Measurements from ENCODE around the gene NOXO1. TPM values are rescaled to one million over a fixed set of nuclear protein-coding genes. Genes with fewer than 3 reads are reported as not detected.

Gene NOXO1
- polyA plus RNA-seq, 3 donors = 0.90 to 1.2 (median 1.00) TPM

DNA sequence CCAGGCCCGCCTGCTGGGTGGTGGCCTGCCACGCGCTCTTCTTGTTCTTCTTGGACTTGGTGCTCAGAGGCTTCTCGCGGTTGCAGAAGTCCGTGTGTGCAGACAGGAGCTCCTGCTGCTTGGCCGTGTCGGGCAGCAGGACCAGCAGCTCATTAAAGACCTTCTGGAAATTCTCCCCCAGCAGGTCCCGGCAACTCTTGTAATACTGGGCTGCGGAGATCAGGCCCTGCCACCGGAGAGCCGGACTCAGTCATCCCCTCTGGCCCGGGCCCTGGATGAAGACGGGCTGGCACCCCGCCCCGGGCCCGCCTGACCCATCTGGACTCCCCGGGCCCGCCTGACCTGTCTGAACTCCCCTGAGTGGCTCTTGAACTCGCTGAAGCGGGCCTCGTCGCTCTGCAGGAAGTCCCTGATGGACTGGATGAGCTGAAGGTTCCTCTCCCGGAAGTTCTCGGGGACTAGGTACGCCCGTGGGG, 17.1 kb upstream of the NOXO1 start:
- DNase-seq = no peak

DNA sequence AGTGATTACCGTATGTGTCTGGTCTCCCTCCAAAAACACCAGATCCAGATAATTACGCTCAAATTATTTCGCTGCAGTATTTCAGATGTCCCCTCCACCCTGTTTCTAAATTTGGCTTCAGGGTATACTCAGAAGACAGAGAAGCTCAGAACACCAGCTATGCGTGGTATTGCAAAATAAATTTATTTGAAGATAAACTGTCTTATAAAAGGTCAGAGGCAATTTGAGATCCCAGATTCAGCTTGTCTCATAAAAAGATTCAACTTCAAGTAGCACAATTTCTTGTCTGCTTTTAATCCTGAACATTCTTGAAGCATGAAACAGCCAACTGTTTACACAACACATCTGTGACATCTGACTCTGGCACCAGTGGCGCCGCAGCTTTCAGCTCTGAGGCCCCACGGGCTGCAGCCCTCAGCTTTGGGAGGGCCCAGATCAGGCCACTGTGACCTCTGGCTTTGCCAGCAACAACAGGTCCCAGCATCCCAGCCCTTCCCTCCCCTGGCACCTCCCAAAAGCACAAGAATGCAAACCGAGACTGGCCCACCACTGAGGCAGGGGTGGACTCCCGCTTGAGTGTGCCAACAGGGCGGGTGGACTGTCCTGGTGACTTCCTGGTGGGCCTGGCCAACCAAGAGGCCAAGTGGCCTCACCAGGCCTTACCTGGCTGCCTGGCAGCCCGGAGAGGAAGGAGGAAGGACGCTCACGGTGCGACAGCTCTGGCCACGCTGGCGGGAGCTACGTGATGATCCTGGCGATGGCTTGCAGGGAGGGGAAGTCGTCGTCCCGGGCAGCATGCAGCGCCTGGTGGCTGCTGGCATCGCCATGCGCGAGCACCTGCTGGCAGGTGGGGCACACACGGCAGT, 16.5 kb upstream of the NOXO1 start:
- no peak for DNase-seq

DNA sequence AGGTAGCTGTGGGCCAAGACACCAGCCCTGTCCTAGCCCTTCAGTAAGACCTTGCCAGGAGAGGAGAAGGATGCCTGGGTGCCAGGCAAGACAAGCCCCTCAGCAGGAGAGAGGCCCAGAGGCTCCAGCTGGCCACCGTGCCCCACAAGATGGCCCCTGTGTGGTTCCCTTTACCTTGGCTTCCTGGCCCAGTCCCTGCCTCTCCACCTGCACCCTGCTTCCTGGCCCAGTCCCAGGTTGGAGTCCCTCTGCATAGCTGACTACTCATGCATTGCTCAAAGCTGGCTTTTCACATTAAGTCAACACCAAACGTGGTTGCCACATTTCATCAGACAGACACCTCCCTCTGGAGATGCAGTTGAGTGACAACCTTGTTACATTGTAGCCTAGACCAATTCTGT, 12.5 kb upstream of the NOXO1 start:
- no peak for DNase-seq

GRCh38 chr16:1992704-1993317, 11.5 kb upstream of the NOXO1 start:
- DNase-seq = no peak

DNA sequence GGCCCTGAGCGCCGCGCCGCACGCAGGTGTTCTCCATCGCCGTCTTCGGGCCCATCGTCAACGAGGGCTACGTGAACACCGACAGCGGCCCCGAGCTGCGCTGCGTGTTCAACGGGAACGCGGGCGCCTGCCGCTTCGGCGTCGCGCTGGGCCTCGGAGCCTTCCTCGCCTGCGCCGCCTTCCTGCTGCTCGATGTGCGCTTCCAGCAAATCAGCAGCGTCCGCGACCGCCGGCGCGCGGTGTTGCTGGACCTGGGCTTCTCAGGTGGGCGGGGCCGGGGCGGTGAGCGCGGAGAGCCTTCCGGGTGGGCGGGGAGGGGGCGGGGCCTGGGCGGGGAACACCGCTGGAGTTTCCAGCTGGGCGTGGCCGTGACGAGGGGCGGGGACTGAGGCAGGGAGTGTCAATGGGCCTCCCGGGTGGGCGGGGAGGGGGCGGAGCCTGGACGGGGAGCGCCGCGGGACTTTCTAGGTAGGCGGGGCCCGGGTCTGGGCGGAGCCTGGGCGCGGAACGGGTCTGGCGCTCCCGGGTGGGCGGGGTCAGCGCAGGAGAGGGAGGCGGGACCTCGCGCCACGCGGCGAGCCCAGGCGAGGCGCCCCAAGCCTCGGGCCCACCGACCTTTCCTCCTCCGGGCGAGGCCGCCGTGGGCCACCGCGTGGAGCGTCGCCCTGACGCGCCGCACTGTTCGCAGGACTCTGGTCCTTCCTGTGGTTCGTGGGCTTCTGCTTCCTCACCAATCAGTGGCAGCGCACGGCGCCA, 10.9 kb upstream of the NOXO1 start:
- peak; percentile 87 for DNase-seq

GRCh38 chr16:1991588-1991947, 10.3 kb upstream of the NOXO1 start:
- no peak for DNase-seq

- DNase-seq = no peak
These were observed 9.9 kb upstream of the NOXO1 start for GRCh38 chr16:1991135-1991551.

DNA sequence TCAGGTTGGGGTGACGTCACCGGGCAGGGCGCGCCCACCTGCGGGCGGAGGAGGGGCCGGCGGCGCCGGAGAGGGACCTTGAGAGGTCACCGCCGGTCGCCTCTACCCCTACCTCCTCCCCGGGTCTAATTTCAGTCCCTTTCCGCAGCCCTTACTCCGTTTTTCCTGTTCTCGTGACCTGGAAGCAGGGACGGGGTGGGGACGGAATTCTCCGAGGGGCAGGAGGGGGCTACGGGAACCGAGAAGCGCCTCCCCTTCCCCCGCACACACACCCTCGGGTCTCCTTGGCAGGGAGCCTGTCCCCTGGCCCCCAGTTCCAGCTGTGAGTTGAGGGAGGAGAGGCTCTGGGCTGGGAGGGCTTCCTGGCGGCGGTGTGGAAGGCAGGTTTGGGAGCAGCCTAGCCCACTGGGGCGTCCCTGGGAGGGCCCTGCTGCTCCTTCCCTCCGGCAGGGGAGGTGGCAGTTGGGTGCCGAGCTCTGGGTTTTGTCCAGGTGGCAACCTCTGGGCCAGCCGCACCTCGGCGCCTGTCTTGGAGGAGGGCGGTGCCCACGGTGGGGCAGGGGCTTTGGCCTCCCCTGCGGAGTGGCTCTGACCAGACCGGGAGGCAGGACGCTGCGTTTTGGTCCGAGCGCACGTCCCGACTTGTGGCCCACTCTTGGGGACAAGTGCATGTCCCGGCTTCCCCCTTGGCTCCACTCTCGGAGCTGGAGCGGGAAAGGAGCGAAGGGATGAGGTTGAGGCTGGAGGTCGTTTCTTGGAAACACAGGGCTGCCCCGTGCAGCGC, 9.3 kb upstream of the NOXO1 start:
- DNase-seq = no peak

GRCh38 chr16:1990101-1990350, 8.8 kb upstream of the NOXO1 start:
- DNase-seq = no peak

GRCh38 chr16:1989209-1990100, 8.2 kb upstream of the NOXO1 start, which contains the start of gene SYNGR3:
SYNGR3 (plus strand) TSS chr16:1989970; CDS start chr16:1990103, 133 bp downstream.
- DNase-seq = no peak

- DNase-seq = no peak
These were observed 5.9 kb upstream of the NOXO1 start for GRCh38 chr16:1987198-1987597.

DNA sequence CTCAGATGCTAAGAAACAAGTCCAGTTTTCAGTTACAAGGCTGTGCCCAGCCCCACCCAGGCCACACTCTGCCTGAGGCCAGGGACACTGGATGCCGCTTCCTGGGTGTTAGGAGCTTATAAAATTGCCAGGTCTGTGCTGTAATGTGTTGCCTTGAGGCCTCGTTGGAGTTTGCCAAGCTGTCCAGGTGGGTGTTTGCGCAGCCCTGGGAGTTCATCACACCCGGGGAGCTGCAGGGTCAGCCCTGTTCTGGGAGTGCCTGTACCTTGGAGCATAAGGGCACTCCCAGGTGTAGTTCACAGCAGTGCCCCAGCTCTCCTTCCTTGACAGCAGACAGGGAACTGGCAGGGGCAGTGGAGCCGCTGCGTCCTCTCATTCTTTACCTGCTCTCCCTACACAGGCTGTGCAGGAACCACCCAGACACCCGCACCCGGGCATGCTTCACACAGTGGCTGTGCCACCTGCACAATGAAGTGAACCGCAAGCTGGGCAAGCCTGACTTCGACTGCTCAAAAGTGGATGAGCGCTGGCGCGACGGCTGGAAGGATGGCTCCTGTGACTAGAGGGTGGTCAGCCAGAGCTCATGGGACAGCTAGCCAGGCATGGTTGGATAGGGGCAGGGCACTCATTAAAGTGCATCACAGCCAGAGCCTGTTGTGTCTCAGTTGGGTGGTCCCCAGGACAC, 4.3 kb upstream of the NOXO1 start:
- DNase-seq = no peak

DNA sequence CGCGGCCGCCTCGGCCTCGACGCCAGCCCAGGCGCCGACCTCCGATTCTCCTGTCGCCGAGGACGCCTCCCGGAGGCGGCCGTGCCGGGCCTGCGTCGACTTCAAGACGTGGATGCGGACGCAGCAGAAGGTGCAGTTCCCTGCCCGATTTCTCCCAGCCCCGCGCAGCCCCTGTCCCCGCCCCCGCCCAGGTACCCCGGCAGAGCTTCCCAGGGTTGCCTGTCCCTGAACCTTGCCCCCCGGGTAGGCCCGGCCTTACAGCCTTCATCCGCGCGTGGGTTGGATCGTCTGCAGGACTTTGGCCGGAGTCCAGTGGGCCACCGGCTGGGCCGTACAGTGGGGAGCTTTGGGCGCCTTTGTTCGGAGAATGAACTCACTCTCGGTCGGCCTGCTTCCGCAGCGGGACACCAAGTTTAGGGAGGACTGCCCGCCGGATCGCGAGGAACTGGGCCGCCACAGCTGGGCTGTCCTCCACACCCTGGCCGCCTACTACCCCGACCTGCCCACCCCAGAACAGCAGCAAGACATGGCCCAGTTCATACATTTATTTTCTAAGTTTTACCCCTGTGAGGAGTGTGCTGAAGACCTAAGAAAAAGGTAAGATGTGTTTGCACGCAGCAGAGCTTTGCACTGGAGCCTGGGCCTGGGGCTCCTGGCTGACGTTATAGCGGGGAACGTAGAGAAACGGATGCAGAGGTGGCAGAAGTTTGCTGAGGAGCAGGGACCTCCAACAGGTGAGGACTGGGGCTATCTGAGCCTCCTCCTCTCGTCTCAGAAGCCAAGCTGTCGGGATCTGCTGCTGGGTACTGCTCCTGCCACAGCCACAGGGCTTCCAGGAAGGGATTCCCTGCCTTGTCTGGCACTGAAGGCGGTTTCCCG, 3.3 kb upstream of the NOXO1 start:
- no peak for DNase-seq

DNA sequence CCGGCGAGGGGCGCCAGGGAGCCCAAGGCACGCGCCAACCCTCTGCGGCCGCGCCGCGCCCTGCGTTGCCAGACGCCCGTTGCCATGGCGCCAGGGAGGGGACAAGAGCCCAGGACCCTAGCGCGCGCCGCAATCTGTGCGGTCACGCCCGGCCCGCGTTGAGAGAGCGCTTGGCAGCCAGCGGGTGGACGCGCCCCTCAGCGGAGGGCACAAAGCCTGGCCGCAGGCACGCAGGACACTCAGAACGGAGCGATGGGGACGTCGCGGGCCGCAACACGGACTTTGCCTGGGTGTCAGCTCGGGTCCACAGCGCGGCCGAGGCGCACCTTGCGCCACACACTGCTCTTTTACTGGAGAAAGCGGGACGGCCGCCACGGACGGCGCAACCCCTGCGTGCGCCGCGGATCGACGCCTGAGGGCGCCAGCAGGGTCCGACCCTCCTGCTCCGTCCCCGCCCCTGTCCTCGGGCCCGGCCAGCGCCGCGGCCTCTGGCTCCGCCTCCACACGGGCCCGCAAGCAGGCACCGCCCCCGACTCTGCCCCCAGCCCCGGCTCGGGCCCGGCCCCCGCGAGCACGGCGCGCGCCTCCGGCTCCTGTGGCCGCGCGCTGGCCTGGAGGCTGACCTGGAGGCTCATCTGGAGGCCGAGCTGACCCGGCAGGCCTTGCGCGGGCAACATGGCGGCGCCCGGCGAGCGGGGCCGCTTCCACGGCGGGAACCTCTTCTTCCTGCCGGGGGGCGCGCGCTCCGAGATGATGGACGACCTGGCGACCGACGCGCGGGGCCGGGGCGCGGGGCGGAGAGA, 2.5 kb upstream of the NOXO1 start, which contains the start of gene GFER:
Gene GFER, plus strand, starts transcription at position 650 of the 803 bp plus-strand sequence. Its CDS starts 26 bp downstream, at position 676.
- DNase-seq = peak; percentile 90

DNA sequence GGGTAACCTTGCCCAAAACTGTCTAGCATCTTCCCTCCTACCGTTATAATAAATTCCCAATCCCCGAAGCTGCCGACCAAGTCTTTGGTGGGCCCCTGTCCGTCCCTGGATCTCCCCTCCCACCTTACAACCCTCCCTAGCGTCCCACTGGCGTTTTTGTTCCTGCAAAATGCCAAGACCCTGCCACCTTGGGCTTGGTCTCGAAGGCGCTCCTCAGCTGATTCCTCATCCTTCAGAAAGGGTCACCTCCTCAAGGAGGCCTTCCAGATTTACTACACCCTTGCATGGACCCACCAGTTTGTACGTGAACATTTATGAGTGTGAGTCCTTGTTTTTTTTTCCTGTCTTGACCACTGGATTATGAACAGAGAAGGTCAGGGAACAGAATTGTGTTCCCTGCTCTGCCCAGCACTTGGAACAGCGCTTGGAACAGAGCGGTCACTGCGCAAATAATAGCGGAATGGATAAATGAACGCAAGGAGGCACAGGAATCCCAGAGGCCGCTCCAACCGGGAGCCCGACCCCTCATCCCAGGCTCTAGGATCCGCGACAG, 1.8 kb upstream of the NOXO1 start:
- no peak for DNase-seq

DNA sequence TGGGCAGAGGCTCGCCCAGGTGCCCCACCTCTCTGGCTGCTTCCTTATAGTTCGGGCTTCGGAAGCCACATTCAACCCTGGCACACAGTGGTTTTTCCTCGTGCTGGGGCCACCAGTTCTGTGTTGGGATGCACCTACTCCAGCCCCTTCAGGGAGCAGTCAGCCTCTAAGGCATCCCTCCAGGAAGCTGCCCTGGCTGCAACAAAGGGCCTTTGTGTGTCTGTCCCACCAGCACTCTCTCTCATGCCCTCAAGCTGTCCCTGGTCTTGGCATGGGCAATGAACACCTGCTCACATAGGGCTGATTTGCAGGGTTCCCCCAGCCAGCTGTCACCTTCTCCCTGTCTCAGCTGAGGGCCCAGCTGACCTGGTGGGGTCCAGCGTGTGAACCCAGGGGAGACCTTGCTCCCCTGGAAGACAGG, 754 bp upstream of the NOXO1 start:
- DNase-seq = no peak

GRCh38 chr16:1980770-1981087, 540 bp downstream of the NOXO1 start:
- DNase-seq = no peak

All from renal pelvis (tissue), 4 donors.